Measurements from ENCODE around the gene CEP104. TPM values are rescaled to one million over a fixed set of nuclear protein-coding genes. Genes with fewer than 3 reads are reported as not detected.

CEP104 gene
- total and polyA plus RNA-seq, 2 experiments from 2014 or later = 12.7 to 22.6 TPM

GRCh38 chr1:3879099-3879498 is 22.1 kb upstream of the CEP104 start:
- Histone ChIP-seq H3K27ac (no peak overlapping the region), H3K9me2 (replicated peaks; ENCODE audit: insufficient read depth) (no peaks in the 10 kb centered on the region), H3K27me3 (no peaks in the 10 kb centered on the region), H3K4me2 (no peak overlapping the region), H3K79me2 (no peaks in the 10 kb centered on the region), H3K9me3 (ENCODE audit: low read depth) (peaks cover 4% of the 10 kb centered on the region), H4K20me1 (ENCODE audit: insufficient read depth, poor library complexity, severe bottlenecking) (no peaks in the 10 kb centered on the region), H3K36me3 (replicated peaks; ENCODE audit: insufficient read depth, low read depth) (no peaks in the 10 kb centered on the region), H3K4me1 (ENCODE audit: insufficient read depth) (no peaks in the 10 kb centered on the region), H2AFZ (no peak overlapping the region), H3K4me3 (no peak overlapping the region)
- DNase-seq (ENCODE audit: low spot score) = no peak
- TF ChIP-seq EZH2 (IDR thresholded peaks at IDR 0.05; ENCODE audit: borderline replicate concordance) (no peak), EZH2phosphoT487 (IDR thresholded peaks at IDR 0.05; ENCODE audit: low read depth, severe bottlenecking, unreplicated experiment) (no peak), CTCF (IDR thresholded peaks at IDR 0.05; ENCODE audit: poor library complexity) (no peak)
- over 99% methylated on average over 7 of the region's 7 CpGs for WGBS (ENCODE audit: low lambda C conversion rate, missing lambda C conversion rate)

GRCh38 chr1:3876716-3877115 is 19.7 kb upstream of the CEP104 start:
- no peak for TF ChIP-seq EZH2 (IDR thresholded peaks at IDR 0.05; ENCODE audit: borderline replicate concordance)
- TF ChIP-seq CTCF (IDR thresholded peaks at IDR 0.05; ENCODE audit: poor library complexity) = no peak
- no peak for TF ChIP-seq EZH2phosphoT487 (IDR thresholded peaks at IDR 0.05; ENCODE audit: low read depth, severe bottlenecking, unreplicated experiment)
- Histone ChIP-seq H3K4me3 (no peak overlapping the region), H3K9me2 (replicated peaks; ENCODE audit: insufficient read depth) (no peaks in the 10 kb centered on the region), H3K27ac (no peak overlapping the region), H4K20me1 (ENCODE audit: insufficient read depth, poor library complexity, severe bottlenecking) (no peaks in the 10 kb centered on the region), H3K36me3 (replicated peaks; ENCODE audit: insufficient read depth, low read depth) (no peaks in the 10 kb centered on the region), H3K9me3 (ENCODE audit: low read depth) (peaks cover 4% of the 10 kb centered on the region), H2AFZ (no peak overlapping the region), H3K4me1 (ENCODE audit: insufficient read depth) (no peaks in the 10 kb centered on the region), H3K79me2 (no peaks in the 10 kb centered on the region), H3K27me3 (no peaks in the 10 kb centered on the region), H3K4me2 (no peak overlapping the region)
- no peak for DNase-seq (ENCODE audit: low spot score)
- 94% methylated on average over 16 of the region's 16 CpGs for WGBS (ENCODE audit: low lambda C conversion rate, missing lambda C conversion rate)

- H3K79me2 ChIP-seq = no peaks in the 10 kb centered on the region
- DNase-seq (ENCODE audit: low spot score) = no peak
- WGBS (ENCODE audit: low lambda C conversion rate, missing lambda C conversion rate) = 96% methylated on average over 22 of the region's 23 CpGs
- H3K4me1 ChIP-seq (ENCODE audit: insufficient read depth) = no peaks in the 10 kb centered on the region
- no peaks in the 10 kb centered on the region for H3K9me2 ChIP-seq (replicated peaks; ENCODE audit: insufficient read depth)
- H3K36me3 ChIP-seq (replicated peaks; ENCODE audit: insufficient read depth, low read depth) = no peaks in the 10 kb centered on the region
- no peak overlapping the region for H3K4me2 ChIP-seq
- no peak overlapping the region for H3K27ac ChIP-seq
- no peaks in the 10 kb centered on the region for H3K27me3 ChIP-seq
- H2AFZ ChIP-seq = no peak overlapping the region
- H3K4me3 ChIP-seq = no peak overlapping the region
- peaks cover 4% of the 10 kb centered on the region for H3K9me3 ChIP-seq (ENCODE audit: low read depth)
- no peak for TF ChIP-seq CTCF (IDR thresholded peaks at IDR 0.05; ENCODE audit: poor library complexity)
- TF ChIP-seq EZH2phosphoT487 (IDR thresholded peaks at IDR 0.05; ENCODE audit: low read depth, severe bottlenecking, unreplicated experiment) = no peak
- TF ChIP-seq EZH2 (IDR thresholded peaks at IDR 0.05; ENCODE audit: borderline replicate concordance) = no peak
- H4K20me1 ChIP-seq (ENCODE audit: insufficient read depth, poor library complexity, severe bottlenecking) = no peaks in the 10 kb centered on the region
These were observed 17.7 kb upstream of the CEP104 start for GRCh38 chr1:3874736-3875135.

GRCh38 chr1:3872546-3872945 is 15.5 kb upstream of the CEP104 start:
- Histone ChIP-seq H2AFZ (no peak overlapping the region), H3K9me3 (ENCODE audit: low read depth) (no peaks in the 10 kb centered on the region), H3K27ac (no peak overlapping the region), H4K20me1 (ENCODE audit: insufficient read depth, poor library complexity, severe bottlenecking) (no peaks in the 10 kb centered on the region), H3K9me2 (replicated peaks; ENCODE audit: insufficient read depth) (no peaks in the 10 kb centered on the region), H3K4me2 (no peak overlapping the region), H3K4me3 (no peak overlapping the region), H3K79me2 (no peaks in the 10 kb centered on the region), H3K27me3 (no peaks in the 10 kb centered on the region), H3K36me3 (replicated peaks; ENCODE audit: insufficient read depth, low read depth) (no peaks in the 10 kb centered on the region), H3K4me1 (ENCODE audit: insufficient read depth) (no peaks in the 10 kb centered on the region)
- TF ChIP-seq CTCF (IDR thresholded peaks at IDR 0.05; ENCODE audit: poor library complexity) (no peak), EZH2phosphoT487 (IDR thresholded peaks at IDR 0.05; ENCODE audit: low read depth, severe bottlenecking, unreplicated experiment) (no peak), EZH2 (IDR thresholded peaks at IDR 0.05; ENCODE audit: borderline replicate concordance) (no peak)
- WGBS (ENCODE audit: low lambda C conversion rate, missing lambda C conversion rate) = 90% methylated on average over 8 of the region's 8 CpGs
- no peak for DNase-seq (ENCODE audit: low spot score)
